NCI-H2081 treated with DMSO at 0.1 percent for 48 hours (cell line): ENCODE data around the gene C3orf20.

Experiments used
- DNase-seq: peaks from one replicate; lab custom pipeline; 2025; lab: John Stamatoyannopoulos, UW

C3orf20 gene

GRCh38 chr3:14775011-14775410 lies 100.1 kb downstream of the C3orf20 start:
- DNase-seq = no peak

GRCh38 chr3:14775563-14775962 lies 100.6 kb downstream of the C3orf20 start:
- no peak for DNase-seq

GRCh38 chr3:14779069-14779685 lies 104.2 kb downstream of the C3orf20 start:
- no peak for DNase-seq

GRCh38 chr3:14780927-14781507 lies 106.1 kb downstream of the C3orf20 start:
- no peak for DNase-seq

- no peak for DNase-seq
Observed at GRCh38 chr3:14783480-14784086, 108.6 kb downstream of the C3orf20 start.

- DNase-seq = no peak
Observed at GRCh38 chr3:14784087-14784681, 109.2 kb downstream of the C3orf20 start.

- DNase-seq = no peak
Observed at GRCh38 chr3:14785207-14786155, 110.5 kb downstream of the C3orf20 start.

GRCh38 chr3:14786369-14786768 lies 111.4 kb downstream of the C3orf20 start:
- DNase-seq = no peak

- no peak for DNase-seq
Observed at GRCh38 chr3:14787630-14788029, 112.7 kb downstream of the C3orf20 start.

GRCh38 chr3:14788644-14789043 lies 113.7 kb downstream of the C3orf20 start:
- no peak for DNase-seq

GRCh38 chr3:14789221-14789620 lies 114.3 kb downstream of the C3orf20 start:
- DNase-seq = no peak

- no peak for DNase-seq
Observed at GRCh38 chr3:14789640-14790285, 114.8 kb downstream of the C3orf20 start.

- DNase-seq = no peak
Observed at GRCh38 chr3:14791343-14791945, 116.5 kb downstream of the C3orf20 start.

- no peak for DNase-seq
Observed at GRCh38 chr3:14792691-14793121, 117.8 kb downstream of the C3orf20 start.

GRCh38 chr3:14793126-14793857 lies 118.4 kb downstream of the C3orf20 start:
- DNase-seq = no peak

GRCh38 chr3:14793858-14794234 lies 118.9 kb downstream of the C3orf20 start:
- DNase-seq = no peak

- DNase-seq = no peak
Observed at GRCh38 chr3:14794435-14794834, 119.5 kb downstream of the C3orf20 start.

GRCh38 chr3:14795996-14796395 lies 121.1 kb downstream of the C3orf20 start:
- DNase-seq = no peak

- DNase-seq = no peak
Observed at GRCh38 chr3:14796403-14797077, 121.6 kb downstream of the C3orf20 start.

- no peak for DNase-seq
Observed at GRCh38 chr3:14797731-14798130, 122.8 kb downstream of the C3orf20 start.
